ENCODE results near the gene NME4. TPM values are rescaled to one million over a fixed set of nuclear protein-coding genes. Genes with fewer than 3 reads are reported as not detected.
"Not testable (repeated sequence)": the region's sequence is repeated elsewhere in the genome, so short reads cannot be mapped to it uniquely, and the experiment has no call there.

Gene NME4
- total and polyA plus RNA-seq, 10 of the 15 experiments (the other 5 are each of a cell fraction or from before 2014, with no cell fraction given) = 11.0 to 235 (median 97.7) TPM

DNA sequence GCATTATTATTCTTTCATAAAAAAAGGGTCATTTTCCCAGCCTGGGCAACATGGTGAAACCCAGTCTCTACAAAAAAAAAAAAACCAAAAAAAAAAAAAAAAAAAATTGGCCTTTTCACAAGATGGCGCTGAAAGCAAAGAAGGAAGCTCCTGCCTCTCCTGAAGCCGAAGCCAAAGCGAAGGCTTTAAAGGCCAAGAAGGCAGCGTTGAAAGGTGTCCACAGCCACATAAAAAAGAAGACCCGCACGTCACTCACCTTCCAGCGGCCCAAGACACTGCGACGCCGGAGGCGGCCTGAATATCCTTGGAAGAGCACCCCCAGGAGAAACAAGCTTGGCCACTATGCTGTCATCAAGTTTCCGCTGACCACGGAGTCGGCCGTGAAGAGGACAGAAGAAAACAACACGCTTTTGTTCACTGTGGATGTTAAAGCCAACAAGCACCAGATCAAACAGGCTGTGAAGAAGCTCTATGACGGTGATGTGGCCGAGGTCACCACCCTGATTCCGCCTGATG, 10.3 kb upstream of the NME4 start (continued):
- no peak for TF ChIP-seq IRF3 (IDR thresholded peaks at IDR 0.05)

GRCh38 chr16:387761-388666, 9.0 kb upstream of the NME4 start:
- in situ Hi-C loops (cut with MboI); FAIRE-seq; H3K79me2 ChIP-seq (ENCODE audit: control insufficient read depth, insufficient read depth, low read length); H3K27ac ChIP-seq (ENCODE audit: control insufficient read depth, insufficient read depth); DNase-seq (ENCODE audit: low read depth, low spot score); H3K9ac ChIP-seq (ENCODE audit: control insufficient read depth, insufficient read depth, low read length); SMC1A ChIA-PET (ENCODE audit: uncharacterized antibody, unreplicated experiment); H3K4me3 ChIP-seq; H2AFZ ChIP-seq (ENCODE audit: control insufficient read depth, low read depth, low read length); H3K36me3 ChIP-seq (ENCODE audit: control insufficient read depth in 2 of 2, insufficient read depth in 2 of 2, low read length in 1 of 2); H3K4me2 ChIP-seq (ENCODE audit: control insufficient read depth, insufficient read depth); H3K27me3 ChIP-seq (replicated peaks in 1 of 2; ENCODE audit: control insufficient read depth in 2 of 2, insufficient read depth in 2 of 2, low read length in 1 of 2); POLR2A ChIA-PET; RAD21 ChIA-PET (ENCODE audit: unreplicated experiment); intact Hi-C loops (cut with micrococcal nuclease; ENCODE audit: unreplicated experiment); ATAC-seq; BruUV-seq (replicated peaks); H4K20me1 ChIP-seq (ENCODE audit: control insufficient read depth, insufficient read depth); H3K9me3 ChIP-seq (replicated peaks; ENCODE audit: control insufficient read depth, insufficient read depth, low read length): not testable (repeated sequence)
- peaks cover 15% of the 10 kb centered on the region for H3K4me1 ChIP-seq (ENCODE audit: control insufficient read depth, insufficient read depth, low read length)
- CTCF ChIA-PET = interaction anchor here (1.2 kb wide), 1 partner anchor 10 kb away, joined by 4 read pairs; no protein-coding TSS in a partner anchor
- 58% methylated on average over 20 of the region's 20 CpGs for WGBS (ENCODE audit: insufficient coverage, insufficient replicate concordance, low lambda C conversion rate, missing lambda C conversion rate)

GRCh38 chr16:389352-389751, 7.6 kb upstream of the NME4 start:
- H3K4me3 ChIP-seq = no peak overlapping the region
- H3K27me3 ChIP-seq (replicated peaks in 1 of 2; ENCODE audit: control insufficient read depth in 2 of 2, insufficient read depth in 2 of 2, low read length in 1 of 2) = no peaks in the 10 kb centered on the region
- ATAC-seq (no peak), DNase-seq (ENCODE audit: low read depth, low spot score) (no peak), FAIRE-seq (no peak)
- intact Hi-C loops (cut with micrococcal nuclease; ENCODE audit: unreplicated experiment) (no loop called here), in situ Hi-C loops (cut with MboI) (no loop called here)
- SMC1A ChIA-PET (ENCODE audit: uncharacterized antibody, unreplicated experiment) = no interaction called here
- POLR2A ChIA-PET = no interaction called here
- CTCF ChIA-PET = interaction anchor here (1.0 kb wide), 1 partner anchor 9 kb away, joined by 3 read pairs; no protein-coding TSS in a partner anchor
- H3K9me3 ChIP-seq (replicated peaks; ENCODE audit: control insufficient read depth, insufficient read depth, low read length) = no peaks in the 10 kb centered on the region; the same call in 2 of the 3 replicates
- H4K20me1 ChIP-seq (ENCODE audit: control insufficient read depth, insufficient read depth) = no peaks in the 10 kb centered on the region
- no peak overlapping the region for H2AFZ ChIP-seq (ENCODE audit: control insufficient read depth, low read depth, low read length)
- no peak overlapping the region for H3K4me2 ChIP-seq (ENCODE audit: control insufficient read depth, insufficient read depth)
- RAD21 ChIA-PET (ENCODE audit: unreplicated experiment) = no interaction called here
- H3K9ac ChIP-seq (ENCODE audit: control insufficient read depth, insufficient read depth, low read length) = no peak overlapping the region; the same call in 1 of the 2 replicates
- WGBS (ENCODE audit: insufficient coverage, insufficient replicate concordance, low lambda C conversion rate, missing lambda C conversion rate) = 84% methylated on average over 10 of the region's 10 CpGs
- no peaks in the 10 kb centered on the region for H3K79me2 ChIP-seq (ENCODE audit: control insufficient read depth, insufficient read depth, low read length)
- no peaks in the 10 kb centered on the region for H3K36me3 ChIP-seq (ENCODE audit: control insufficient read depth in 2 of 2, insufficient read depth in 2 of 2, low read length in 1 of 2)
- no peak overlapping the region for H3K27ac ChIP-seq (ENCODE audit: control insufficient read depth, insufficient read depth)
- peaks cover 3% of the 10 kb centered on the region; the same call in 1 of the 2 replicates for H3K4me1 ChIP-seq (ENCODE audit: control insufficient read depth, insufficient read depth, low read length)
- no TSS peak for BruUV-seq (replicated peaks)
- TF ChIP-seq TAF1 (IDR thresholded peaks at IDR 0.05; ENCODE audit: borderline replicate concordance, low read depth, low read length) (no peak), RUNX3 (IDR thresholded peaks at IDR 0.05; ENCODE audit: low read length) (no peak), DPF2 (IDR thresholded peaks at IDR 0.05) (no peak), MLLT1 (IDR thresholded peaks at IDR 0.05) (no peak), HDGF (IDR thresholded peaks at IDR 0.05) (no peak), CEBPB (IDR thresholded peaks at IDR 0.05; ENCODE audit: borderline replicate concordance in 1 of 2, low read depth in 2 of 2, low read length in 2 of 2) (no peak), FOXK2 (IDR thresholded peaks at IDR 0.05) (no peak)
- TF ChIP-seq, protein P1, sequence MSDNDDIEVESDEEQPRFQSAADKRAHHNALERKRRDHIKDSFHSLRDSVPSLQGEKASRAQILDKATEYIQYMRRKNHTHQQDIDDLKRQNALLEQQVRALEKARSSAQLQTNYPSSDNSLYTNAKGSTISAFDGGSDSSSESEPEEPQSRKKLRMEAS (IDR thresholded peaks at IDR 0.05; ENCODE audit: low read depth, low read length) = no peak
